HG03378 (cell line): ENCODE measurements around the gene PEAR1.
"Not testable (repeated sequence)": the region's sequence is repeated elsewhere in the genome, so short reads cannot be mapped to it uniquely, and the experiment has no call there.

Source experiments
- ATAC-seq: cut with Tn5 transposase; IDR thresholded peaks from one replicate; pipeline ENCODE4 v1.9.1; 2021; ENCODE audit warnings: mild to moderate bottlenecking, moderate library complexity; ENCODE audit not compliant: unreplicated experiment

PEAR1 gene

DNA sequence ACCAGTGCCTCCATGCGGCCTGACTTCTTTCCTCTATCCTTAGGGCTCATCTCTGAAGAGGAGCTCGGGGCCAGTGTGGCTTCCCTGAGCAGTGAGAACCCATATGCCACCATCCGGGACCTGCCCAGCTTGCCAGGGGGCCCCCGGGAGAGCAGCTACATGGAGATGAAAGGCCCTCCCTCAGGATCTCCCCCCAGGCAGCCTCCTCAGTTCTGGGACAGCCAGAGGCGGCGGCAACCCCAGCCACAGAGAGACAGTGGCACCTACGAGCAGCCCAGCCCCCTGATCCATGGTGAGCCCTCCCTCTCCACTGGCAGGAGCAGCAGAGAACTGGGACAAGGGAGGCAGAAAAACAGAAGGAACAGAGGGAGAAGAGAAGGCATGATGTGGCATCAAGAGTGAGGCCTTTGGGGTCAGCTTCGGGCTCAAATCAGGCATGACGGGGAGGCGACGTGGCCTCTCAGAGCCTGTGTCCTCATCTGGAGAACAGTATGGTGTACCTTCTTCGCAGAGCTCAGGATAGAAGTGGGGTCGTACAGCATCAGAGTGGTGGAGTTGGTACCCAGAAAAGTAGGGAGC, 20.4 kb downstream of the PEAR1 start:
- ATAC-seq, result no peak

DNA sequence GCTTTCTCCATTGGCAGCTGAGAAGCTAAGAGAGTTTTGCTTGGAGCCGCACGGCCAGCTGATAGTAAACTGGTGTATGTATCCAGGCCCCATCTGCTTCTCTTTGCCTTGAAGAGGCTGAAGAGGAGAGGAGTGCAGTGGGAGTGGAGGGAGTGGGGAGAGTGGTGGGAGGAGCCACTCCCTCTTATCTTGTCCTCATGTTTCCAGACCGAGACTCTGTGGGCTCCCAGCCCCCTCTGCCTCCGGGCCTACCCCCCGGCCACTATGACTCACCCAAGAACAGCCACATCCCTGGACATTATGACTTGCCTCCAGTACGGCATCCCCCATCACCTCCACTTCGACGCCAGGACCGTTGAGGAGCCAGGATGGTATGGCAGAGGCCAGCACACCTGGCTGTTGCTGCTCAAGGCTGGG, 20.9 kb downstream of the PEAR1 start:
- no peak for ATAC-seq

DNA sequence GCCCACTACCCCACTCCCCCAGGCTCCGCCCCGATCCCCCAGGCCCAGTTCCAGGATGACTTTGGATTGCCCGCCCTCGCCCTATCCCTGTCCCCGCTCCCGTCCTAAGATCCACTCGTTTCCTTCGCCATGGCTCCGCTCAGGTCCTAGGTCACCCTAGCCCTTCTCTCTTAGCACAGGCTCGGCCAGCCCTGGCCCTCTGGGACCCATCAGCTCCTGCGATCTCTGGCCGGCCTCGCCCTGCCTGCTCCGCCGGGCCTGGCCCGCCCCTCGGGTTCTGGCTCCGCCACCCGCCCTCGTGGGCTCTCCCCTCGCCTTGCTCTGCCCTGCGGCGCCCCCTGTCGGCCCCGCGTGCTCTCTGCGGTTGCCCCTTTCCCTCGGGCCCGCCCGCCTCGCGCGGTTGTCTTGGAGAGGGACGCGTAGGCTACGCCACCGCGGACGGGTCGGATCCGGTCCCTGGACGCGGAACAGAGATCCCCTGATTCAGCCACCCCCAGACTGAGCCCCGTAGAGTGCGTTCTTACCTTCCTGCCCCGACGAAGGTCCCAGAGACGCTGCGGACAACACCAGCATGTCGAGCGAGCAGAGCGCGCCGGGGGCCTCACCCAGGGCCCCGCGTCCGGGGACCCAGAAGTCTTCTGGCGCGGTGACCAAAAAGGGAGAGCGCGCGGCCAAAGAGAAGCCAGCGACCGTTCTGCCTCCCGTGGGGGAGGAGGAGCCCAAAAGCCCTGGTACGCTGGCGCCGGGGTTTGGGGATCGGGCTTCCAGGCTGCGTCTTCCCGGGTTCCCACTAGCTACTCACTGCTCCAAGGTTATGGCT, 26.9 kb downstream of the PEAR1 start, which contains the start of gene LRRC71:
TSS of gene LRRC71 (plus strand) at position 400 of the 820 bp plus-strand sequence. CDS start at position 572, 172 bp downstream.
- no peak for ATAC-seq

DNA sequence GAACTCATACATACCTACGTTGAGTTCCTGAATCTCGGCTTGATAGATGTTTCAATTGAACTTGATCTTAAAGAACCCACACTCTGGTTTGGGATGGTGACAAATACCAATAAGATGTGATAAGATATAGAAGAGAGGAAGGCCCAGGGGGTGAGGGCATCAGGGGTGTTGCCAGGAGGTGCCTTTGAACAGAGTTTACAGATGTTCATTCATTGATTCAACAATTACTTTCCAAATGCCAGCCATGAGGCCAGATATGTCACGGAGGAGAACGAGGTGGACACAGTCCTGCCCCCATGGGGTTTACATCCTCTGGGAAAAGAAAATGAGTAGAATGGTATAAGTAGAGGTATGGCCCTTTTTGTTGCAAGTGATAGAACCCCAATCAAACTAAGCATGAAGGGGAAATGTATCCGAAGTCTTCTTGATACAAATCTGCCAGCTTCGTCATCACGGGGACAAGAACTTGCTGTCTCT, 27.6 kb downstream of the PEAR1 start:
- ATAC-seq, result no peak

- ATAC-seq, result no peak
Measured at GRCh38 chr1:156922986-156923669, 29.6 kb downstream of the PEAR1 start.

- ATAC-seq, result no peak
Measured at GRCh38 chr1:156923670-156924477, 30.4 kb downstream of the PEAR1 start.

GRCh38 chr1:156924478-156925153, 31.1 kb downstream of the PEAR1 start:
- no peak for ATAC-seq

DNA sequence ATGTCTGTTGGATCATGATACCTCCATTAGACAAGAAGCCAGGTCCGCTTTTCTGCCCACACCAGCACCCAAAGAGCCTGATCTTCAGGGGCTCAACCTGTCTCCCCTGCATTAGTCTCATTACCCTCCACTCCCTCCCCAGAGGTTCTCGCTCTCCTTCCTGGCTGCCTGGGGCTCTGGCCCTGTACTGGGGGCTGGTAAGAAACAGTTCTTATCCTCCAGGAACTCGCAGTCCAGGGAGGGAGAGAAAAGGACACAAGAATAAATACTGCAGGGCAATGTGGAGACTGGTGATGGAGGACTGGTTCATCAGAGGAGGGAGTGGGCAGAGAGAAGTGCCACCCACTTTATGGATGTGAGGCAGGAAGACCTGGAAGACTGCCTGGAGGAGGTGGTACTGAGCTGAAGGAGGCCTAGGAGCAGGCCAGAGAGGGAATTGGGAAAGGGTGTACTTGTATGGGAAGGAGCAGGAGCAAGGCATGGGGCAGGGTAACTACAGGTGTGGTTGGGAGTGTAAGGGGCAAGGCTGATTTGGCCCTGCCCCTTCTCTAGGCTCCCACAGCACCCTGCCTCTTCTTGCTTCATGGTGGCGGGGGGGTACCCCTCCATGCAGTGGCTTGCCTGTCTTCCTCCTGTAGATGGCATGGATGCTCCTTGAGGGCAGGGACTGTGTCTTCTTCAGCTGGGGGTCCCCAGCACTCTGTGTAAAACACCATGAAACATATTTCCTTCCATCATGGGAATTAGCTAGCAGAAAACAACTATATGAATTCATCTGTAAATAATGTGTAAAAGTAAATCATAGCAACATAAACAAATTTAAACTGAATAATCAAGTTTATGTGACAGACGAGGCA, 31.9 kb downstream of the PEAR1 start:
- ATAC-seq, result no peak

DNA sequence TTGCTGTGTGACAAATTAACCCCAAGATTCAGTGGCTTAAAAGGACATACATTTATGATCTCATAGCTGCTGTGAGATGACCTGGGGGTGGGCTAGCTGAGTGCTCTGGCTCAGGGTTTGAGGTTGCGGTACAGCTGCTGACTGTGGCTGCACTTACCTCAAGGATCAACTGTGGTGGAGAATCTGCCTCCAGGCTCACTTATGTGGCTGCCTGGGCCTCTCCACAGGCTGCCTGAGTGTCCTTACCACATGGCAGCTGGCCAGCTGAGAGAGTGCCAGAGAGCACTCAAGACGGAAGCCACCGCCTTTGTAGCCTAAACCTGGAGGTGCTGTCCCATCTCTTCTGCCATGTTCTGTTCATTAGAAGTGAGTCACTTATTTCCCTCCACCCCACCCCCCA, 32.7 kb downstream of the PEAR1 start:
- ATAC-seq, result no peak

GRCh38 chr1:156926695-156927094, 33.2 kb downstream of the PEAR1 start:
- not testable (repeated sequence) for ATAC-seq

DNA sequence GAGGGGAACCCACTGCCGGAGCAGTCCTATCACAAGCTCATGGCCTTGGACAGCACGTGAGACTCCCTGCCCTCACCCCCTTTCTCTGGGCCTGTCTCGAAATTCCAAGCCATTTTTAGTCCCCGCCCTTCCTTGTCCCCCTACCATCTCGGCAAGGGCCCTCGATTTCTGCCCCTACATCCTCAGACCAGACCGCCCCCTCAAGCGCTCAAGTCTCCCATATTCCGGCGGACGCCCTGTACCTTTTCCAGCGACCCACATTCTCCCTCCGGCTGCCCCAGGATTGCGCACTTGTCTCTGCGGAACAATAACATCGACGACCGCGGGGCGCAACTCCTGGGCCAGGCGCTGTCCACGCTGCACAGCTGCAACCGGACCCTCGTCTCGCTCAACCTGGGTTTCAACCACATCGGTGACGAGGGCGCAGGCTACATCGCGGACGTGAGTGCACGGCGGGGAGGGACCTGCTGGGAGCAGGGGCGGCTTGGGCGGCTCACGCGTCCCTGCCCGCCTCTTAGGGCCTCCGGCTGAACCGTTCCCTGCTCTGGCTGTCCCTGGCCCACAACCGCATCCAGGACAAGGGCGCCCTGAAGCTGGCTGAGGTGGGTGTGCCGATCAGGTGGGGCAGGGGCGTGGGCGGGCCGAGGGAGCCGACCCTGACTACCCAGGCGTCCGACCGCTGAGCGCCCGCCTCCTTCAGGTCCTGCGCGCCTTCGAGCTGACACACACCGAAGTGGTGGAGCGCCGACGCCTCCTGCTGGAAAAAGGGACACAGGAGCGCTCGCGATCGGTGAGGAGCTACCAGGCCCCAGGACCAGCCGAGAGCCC, 33.9 kb downstream of the PEAR1 start:
- ATAC-seq, result no peak

DNA sequence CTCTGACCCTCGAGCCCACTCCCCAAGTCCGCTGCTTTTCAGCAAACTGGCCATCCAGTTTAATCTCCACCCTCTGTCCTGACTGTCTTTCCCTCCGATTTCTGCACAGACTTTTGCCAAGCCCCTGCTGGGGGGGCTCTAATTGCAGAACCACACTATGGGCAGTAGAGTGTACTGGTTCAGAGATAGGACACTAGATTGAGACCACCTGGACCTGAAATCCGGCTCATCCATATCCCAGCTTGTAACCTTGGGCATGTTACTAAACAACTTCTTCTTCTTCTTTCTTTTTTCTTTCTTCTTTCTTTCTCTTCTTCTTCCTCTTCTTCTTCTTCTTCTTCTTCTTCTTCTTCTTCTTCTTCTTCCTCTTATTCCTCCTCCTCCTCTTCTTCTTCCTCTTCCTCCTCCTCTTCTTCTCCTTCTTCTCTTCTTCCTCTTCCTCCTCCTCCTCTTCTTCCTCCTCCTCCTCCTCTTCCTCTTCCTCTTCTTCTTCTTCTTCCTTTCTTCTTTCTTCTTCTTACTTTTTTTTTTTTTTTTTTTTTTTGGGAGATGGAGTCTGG, 34.6 kb downstream of the PEAR1 start:
- no peak for ATAC-seq

- ATAC-seq, result no peak
Measured at GRCh38 chr1:156929596-156930238, 36.2 kb downstream of the PEAR1 start.

GRCh38 chr1:156930483-156930882, 37.0 kb downstream of the PEAR1 start:
- no peak for ATAC-seq

GRCh38 chr1:156931211-156931952, 37.9 kb downstream of the PEAR1 start:
- ATAC-seq, result no peak

- ATAC-seq, result no peak
Measured at GRCh38 chr1:156931974-156932710, 38.6 kb downstream of the PEAR1 start.
